K562 (cell line): ENCODE measurements around the gene AZU1. TPM values are rescaled to one million over a fixed set of nuclear protein-coding genes. Genes with fewer than 3 reads are reported as not detected.
A peak's percentile ranks its signal among the peaks of the same experiment; 100 is the strongest.

Experiments
- CEBPG ChIP-seq, 3 experiments: fragments of 200-800 bp in 1 of 3; sonication (Bioruptor generic) in 1 of 3; sonication (generic) in 1 of 3; formaldehyde crosslinking in 1 of 3; IDR thresholded peaks in 2 of 3; conservative IDR thresholded peaks in 1 of 3; 2 replicates each; pipeline versions ENCODE4 v1.6.1 to v1.8.0; 2016 to 2022; ENCODE audit warnings: missing compliant biosample characterization in 2 of 3, missing genetic modification characterization in 2 of 3, mild to moderate bottlenecking in 1 of 3, missing genetic modification reagents in 1 of 3
- CREB1 ChIP-seq, 2 experiments: sonication (generic) in 1 of 2; formaldehyde crosslinking in 1 of 2; IDR thresholded peaks; 2 replicates each; pipeline versions ENCODE4 v1.6.1 to v1.8.0; 2012 to 2022; ENCODE audit warnings: inconsistent platforms in 1 of 2, mild to moderate bottlenecking in 1 of 2, missing genetic modification reagents in 1 of 2, moderate library complexity in 1 of 2
- ETV5 ChIP-seq: sonication (generic); formaldehyde crosslinking; IDR thresholded peaks from 2 replicates; pipeline ENCODE4 v1.4.0; 2020; ENCODE audit warnings: low read depth, mild to moderate bottlenecking, missing genetic modification reagents
- FIP1L1 ChIP-seq: fragments of 200-400 bp; formaldehyde crosslinking; IDR thresholded peaks from 2 replicates; pipeline ENCODE4 v1.6.1; 2018; ENCODE audit warnings: mild to moderate bottlenecking, low read depth, low read length; ENCODE audit not compliant: poor library complexity, severe bottlenecking
- JUN ChIP-seq, 2 experiments: sonication (generic) in 1 of 2; formaldehyde crosslinking in 1 of 2; IDR thresholded peaks; 2 replicates each; pipeline versions ENCODE4 v1.6.1 to v1.8.0; 2012 to 2022; ENCODE audit warnings: borderline replicate concordance in 2 of 2, mild to moderate bottlenecking in 2 of 2, improper control_type of control experiment in 1 of 2, low read depth in 1 of 2, low read length in 1 of 2, missing genetic modification reagents in 1 of 2
- MAFK ChIP-seq: IDR thresholded peaks from 2 replicates; pipeline ENCODE4 v1.6.1; 2011; ENCODE audit warnings: low read length, improper control_type of control experiment
- MEF2A ChIP-seq: IDR thresholded peaks from 2 replicates; pipeline ENCODE4 v1.6.1; 2011; ENCODE audit warnings: low read depth, mild to moderate bottlenecking, low read length, moderate library complexity; ENCODE audit not compliant: control insufficient read depth
- NCOR1 ChIP-seq: fragments of 450-650 bp; IDR thresholded peaks from 2 replicates; pipeline ENCODE4 v1.6.1; 2016; ENCODE audit warnings: mild to moderate bottlenecking, moderate library complexity
- NFIC ChIP-seq: fragments of 450-650 bp; IDR thresholded peaks from 2 replicates; pipeline ENCODE4 v1.6.1; 2017; ENCODE audit warnings: mild to moderate bottlenecking, inconsistent platforms
- NUFIP1 ChIP-seq: fragments of 450-650 bp; IDR thresholded peaks from 2 replicates; pipeline ENCODE4 v1.6.1; 2018; ENCODE audit not compliant: partially characterized antibody
- PPARD ChIP-seq: fragments of 250-450 bp; sonication (Bioruptor Pico); IDR thresholded peaks from 2 replicates; pipeline ENCODE4 v1.8.0; 2022; ENCODE audit warnings: inconsistent platforms, mild to moderate bottlenecking, moderate library complexity
- SMAD2 ChIP-seq: fragments of 150-350 bp; IDR thresholded peaks from 2 replicates; pipeline ENCODE4 v1.6.1; 2014; ENCODE audit warnings: low read depth, mild to moderate bottlenecking, low read length
- TCF7L2 ChIP-seq: fragments of 150-350 bp; IDR thresholded peaks from 2 replicates; pipeline ENCODE4 v1.6.1; 2016; ENCODE audit warnings: low read depth, mild to moderate bottlenecking, low read length, moderate library complexity
- TEAD4 ChIP-seq, 2 experiments: sonication (generic) in 1 of 2; formaldehyde crosslinking in 1 of 2; IDR thresholded peaks; 2 replicates each; pipeline versions ENCODE4 v1.6.1 to v1.8.0; 2012 to 2022; ENCODE audit warnings: borderline replicate concordance in 1 of 2, inconsistent platforms in 1 of 2, low read length in 1 of 2, mild to moderate bottlenecking in 1 of 2, missing genetic modification reagents in 1 of 2
- ZBTB7A ChIP-seq: IDR thresholded peaks from 2 replicates; pipeline ENCODE4 v1.6.1; 2011; ENCODE audit warnings: low read depth, mild to moderate bottlenecking, low read length, moderate library complexity, borderline replicate concordance; ENCODE audit not compliant: control insufficient read depth
- ZNF212 ChIP-seq: fragments of 450-650 bp; formaldehyde crosslinking; IDR thresholded peaks from 2 replicates; pipeline ENCODE4 v1.4.0; 2020; ENCODE audit warnings: mild to moderate bottlenecking
- ZNF239 ChIP-seq: fragments of 250-450 bp; sonication (Bioruptor Pico); IDR thresholded peaks from 2 replicates; pipeline ENCODE4 v1.4.0; 2020; ENCODE audit warnings: mild to moderate bottlenecking
- ZNF282 ChIP-seq: sonication (generic); formaldehyde crosslinking; IDR thresholded peaks from 2 replicates; pipeline ENCODE4 v1.8.1; 2023; ENCODE audit warnings: missing genetic modification reagents
- ZNF699 ChIP-seq: fragments of 250-450 bp; sonication (Bioruptor Pico); IDR thresholded peaks from 2 replicates; pipeline ENCODE4 v1.8.0; 2021; ENCODE audit warnings: mild to moderate bottlenecking, moderate library complexity; ENCODE audit not compliant: insufficient replicate concordance
- polyA plus RNA-seq, 8 experiments: library from polyadenylated mRNA; depleted of rRNA in 4 of 8; stranded (reverse) in 5 of 8; unstranded in 3 of 8; fragments of >200 nt; fragmentation: Nextera tagmentation in 2 of 8; fragmentation: Illumina TruSeq in 1 of 8; extraction: Ambion mirVana in 2 of 8; extraction: Trizol in 1 of 8; gene quantifications; 2 replicates each; pipeline versions ENCODE4 v1.2.1 to v1.2.3, GENCODE V29; 2011 to 2014; ENCODE audit warnings: inconsistent platforms in 1 of 8, missing spikeins in 1 of 8
- total RNA-seq, 7 experiments: library from RNA; depleted of rRNA in 6 of 7; stranded (reverse); fragments of >200 nt in 6 of 7; fragmentation: Illumina TruSeq in 2 of 7; extraction: Trizol in 2 of 7; gene quantifications; 2 replicates each; pipeline versions ENCODE4 v1.2.1 to v1.2.3, GENCODE V29; 2011 to 2021; ENCODE audit warnings: low replicate concordance in 1 of 7
- TF ChIP-seq, protein P1 (sequence below): fragments of 450-650 bp; conservative IDR thresholded peaks from 2 replicates; pipeline ENCODE4 v1.6.1; 2016; ENCODE audit warnings: missing genetic modification characterization, low read depth, mild to moderate bottlenecking, missing compliant biosample characterization, moderate library complexity
- TF ChIP-seq, protein P2 (sequence below): sonication (generic); formaldehyde crosslinking; IDR thresholded peaks from 2 replicates; pipeline ENCODE4 v1.4.0; 2020; ENCODE audit warnings: mild to moderate bottlenecking, missing genetic modification reagents

Gene AZU1
- total and polyA plus RNA-seq, 9 of the 15 experiments (the other 6 are each of a cell fraction or from before 2014, with no cell fraction given), result 0.29 to 1.9 (median 0.59) TPM; not detected in 3

DNA sequence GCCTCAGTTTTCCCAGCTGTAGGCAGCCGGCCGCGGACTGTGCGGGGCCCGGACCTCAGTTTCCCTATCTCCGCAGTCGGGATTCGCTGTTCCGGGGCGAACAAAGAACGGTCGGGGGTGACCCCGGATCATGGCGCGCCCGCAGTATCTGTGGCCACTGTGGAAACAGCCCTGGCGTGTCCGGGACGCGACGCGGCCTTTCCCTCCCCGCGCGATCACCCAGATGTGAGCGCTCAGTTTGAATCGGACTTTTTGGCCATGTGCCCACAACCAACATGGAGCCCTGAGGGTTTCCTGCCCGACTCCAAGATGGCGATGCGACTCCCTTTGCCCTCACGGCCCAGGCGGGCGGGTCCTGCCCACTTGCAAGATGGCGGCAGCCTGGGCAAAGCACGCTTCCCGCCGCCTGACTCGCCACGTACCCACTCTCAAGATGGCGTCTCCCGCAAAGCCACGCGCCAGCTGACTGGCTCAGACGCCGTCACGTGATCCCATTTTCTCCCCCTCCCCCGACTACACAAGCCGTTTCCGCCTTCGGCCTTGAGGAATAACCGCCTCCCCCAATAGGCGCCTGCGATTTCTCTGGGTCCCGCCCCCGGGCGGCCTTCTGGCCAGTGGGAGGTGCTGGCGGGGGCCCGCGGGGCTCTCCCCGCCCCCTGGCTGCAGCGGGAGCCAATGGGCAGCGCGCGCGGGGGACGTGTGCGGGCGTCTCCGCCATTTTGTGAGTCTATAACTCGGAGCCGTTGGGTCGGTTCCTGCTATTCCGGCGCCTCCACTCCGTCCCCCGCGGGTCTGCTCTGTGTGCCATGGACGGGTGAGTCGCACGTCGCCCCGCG is 30.7 kb upstream of the AZU1 start, which contains the start of gene PTBP1 (continued):
- TF ChIP-seq SMAD2, result no peak
- peak; percentile 73 for TF ChIP-seq ZNF239 (CRISPR knock-in tag)
- TF ChIP-seq CREB1 (IDR thresholded peaks at IDR 0.05), result peak; percentile 72
- peak; percentile 82 for TF ChIP-seq CREB1 (CRISPR knock-in tag; IDR thresholded peaks at IDR 0.05)
- no peak for TF ChIP-seq PPARD (CRISPR knock-in tag)
- no peak; the same call in 1 of the 2 replicates for TF ChIP-seq TEAD4 (IDR thresholded peaks at IDR 0.05; ENCODE audit: low read length)
- TF ChIP-seq TEAD4 (CRISPR knock-in tag; IDR thresholded peaks at IDR 0.05; ENCODE audit: borderline replicate concordance), result no peak
- TF ChIP-seq MEF2A, result no peak
- TF ChIP-seq, protein P1, sequence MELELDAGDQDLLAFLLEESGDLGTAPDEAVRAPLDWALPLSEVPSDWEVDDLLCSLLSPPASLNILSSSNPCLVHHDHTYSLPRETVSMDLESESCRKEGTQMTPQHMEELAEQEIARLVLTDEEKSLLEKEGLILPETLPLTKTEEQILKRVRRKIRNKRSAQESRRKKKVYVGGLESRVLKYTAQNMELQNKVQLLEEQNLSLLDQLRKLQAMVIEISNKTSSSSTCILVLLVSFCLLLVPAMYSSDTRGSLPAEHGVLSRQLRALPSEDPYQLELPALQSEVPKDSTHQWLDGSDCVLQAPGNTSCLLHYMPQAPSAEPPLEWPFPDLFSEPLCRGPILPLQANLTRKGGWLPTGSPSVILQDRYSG (tag), result peak; percentile 86
- TF ChIP-seq JUN (IDR thresholded peaks at IDR 0.05; ENCODE audit: borderline replicate concordance, low read depth, low read length), result peak; percentile 78; the same call in 1 of the 2 replicates
- no peak for TF ChIP-seq JUN (CRISPR knock-in tag; IDR thresholded peaks at IDR 0.05; ENCODE audit: borderline replicate concordance)
- peak; percentile 96 for TF ChIP-seq NFIC
- TF ChIP-seq ZNF282 (CRISPR knock-in tag), result no peak
- no peak for TF ChIP-seq MAFK
- peak; percentile 55; the same call in 1 of the 2 replicates for TF ChIP-seq ETV5
- TF ChIP-seq, protein P2, sequence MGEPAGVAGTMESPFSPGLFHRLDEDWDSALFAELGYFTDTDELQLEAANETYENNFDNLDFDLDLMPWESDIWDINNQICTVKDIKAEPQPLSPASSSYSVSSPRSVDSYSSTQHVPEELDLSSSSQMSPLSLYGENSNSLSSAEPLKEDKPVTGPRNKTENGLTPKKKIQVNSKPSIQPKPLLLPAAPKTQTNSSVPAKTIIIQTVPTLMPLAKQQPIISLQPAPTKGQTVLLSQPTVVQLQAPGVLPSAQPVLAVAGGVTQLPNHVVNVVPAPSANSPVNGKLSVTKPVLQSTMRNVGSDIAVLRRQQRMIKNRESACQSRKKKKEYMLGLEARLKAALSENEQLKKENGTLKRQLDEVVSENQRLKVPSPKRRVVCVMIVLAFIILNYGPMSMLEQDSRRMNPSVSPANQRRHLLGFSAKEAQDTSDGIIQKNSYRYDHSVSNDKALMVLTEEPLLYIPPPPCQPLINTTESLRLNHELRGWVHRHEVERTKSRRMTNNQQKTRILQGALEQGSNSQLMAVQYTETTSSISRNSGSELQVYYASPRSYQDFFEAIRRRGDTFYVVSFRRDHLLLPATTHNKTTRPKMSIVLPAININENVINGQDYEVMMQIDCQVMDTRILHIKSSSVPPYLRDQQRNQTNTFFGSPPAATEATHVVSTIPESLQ (CRISPR knock-in tag), result no peak; the same call in 1 of the 2 replicates
- no peak for TF ChIP-seq ZNF212 (CRISPR knock-in tag)
- peak; percentile 25; the same call in 1 of the 2 replicates for TF ChIP-seq ZBTB7A
- TF ChIP-seq FIP1L1, result peak; percentile 58
- TF ChIP-seq ZNF699 (CRISPR knock-in tag), result no peak
- TF ChIP-seq NCOR1, result no peak; the same call in 1 of the 2 replicates
- no peak for TF ChIP-seq CEBPG (CRISPR knock-in tag; IDR thresholded peaks at IDR 0.05)
- no peak for TF ChIP-seq CEBPG (tag; conservative IDR thresholded peaks at IDR 0.05 in 1 of 2, IDR thresholded peaks at IDR 0.05 in 1 of 2)
- peak; percentile 74 for TF ChIP-seq TCF7L2
- TF ChIP-seq NUFIP1, result no peak
